HG02763 (cell line): ENCODE data around the gene MINDY4.
"Not testable (repeated sequence)": the region's sequence is repeated elsewhere in the genome, so short reads cannot be mapped to it uniquely, and the experiment has no call there.

Source experiments
- ATAC-seq: cut with Tn5 transposase; IDR thresholded peaks from one replicate; pipeline ENCODE4 v1.9.1; 2021; ENCODE audit warnings: mild to moderate bottlenecking, moderate library complexity; ENCODE audit not compliant: unreplicated experiment

Gene MINDY4

GRCh38 chr7:30799976-30800661 is 28.9 kb downstream of the MINDY4 start:
- ATAC-seq: no peak

GRCh38 chr7:30800785-30801252 is 29.6 kb downstream of the MINDY4 start:
- ATAC-seq: no peak

- no peak for ATAC-seq
These were observed 31.6 kb downstream of the MINDY4 start for GRCh38 chr7:30802812-30803211.

- ATAC-seq: no peak
These were observed 33.0 kb downstream of the MINDY4 start for GRCh38 chr7:30804078-30804661.

- no peak for ATAC-seq
These were observed 34.0 kb downstream of the MINDY4 start for GRCh38 chr7:30805081-30805691.

GRCh38 chr7:30805931-30806330 is 34.7 kb downstream of the MINDY4 start:
- no peak for ATAC-seq

GRCh38 chr7:30807477-30807876 is 36.3 kb downstream of the MINDY4 start:
- not testable (repeated sequence) for ATAC-seq

GRCh38 chr7:30807941-30808340 is 36.7 kb downstream of the MINDY4 start:
- not testable (repeated sequence) for ATAC-seq

- no peak for ATAC-seq
These were observed 39.8 kb downstream of the MINDY4 start for GRCh38 chr7:30810986-30811385.

GRCh38 chr7:30812676-30813075 is 41.5 kb downstream of the MINDY4 start:
- ATAC-seq: no peak

- no peak for ATAC-seq
These were observed 42.2 kb downstream of the MINDY4 start for GRCh38 chr7:30813466-30813865.

- no peak for ATAC-seq
These were observed 43.6 kb downstream of the MINDY4 start for GRCh38 chr7:30814700-30815387.

- ATAC-seq: no peak
These were observed 44.2 kb downstream of the MINDY4 start for GRCh38 chr7:30815388-30815854.

- ATAC-seq: no peak
These were observed 44.9 kb downstream of the MINDY4 start for GRCh38 chr7:30815951-30816644.

GRCh38 chr7:30816645-30817370 is 45.6 kb downstream of the MINDY4 start:
- no peak for ATAC-seq

GRCh38 chr7:30817371-30817767 is 46.2 kb downstream of the MINDY4 start:
- no peak for ATAC-seq

GRCh38 chr7:30824821-30825720 is 53.9 kb downstream of the MINDY4 start:
- no peak for ATAC-seq

- no peak for ATAC-seq
These were observed 55.0 kb downstream of the MINDY4 start for GRCh38 chr7:30826181-30826580.

GRCh38 chr7:30828591-30828990 is 57.4 kb downstream of the MINDY4 start:
- ATAC-seq: no peak
